Brain microvascular endothelial cell (primary cell): ENCODE data around the gene SLF2.
"Not testable (repeated sequence)": the region's sequence is repeated elsewhere in the genome, so short reads cannot be mapped to it uniquely, and the experiment has no call there.

ENCODE experiments used
- DNase-seq: peaks from one replicate; pipeline ENCODE4 v3.0.0-alpha.2; 2020
- H3K27ac ChIP-seq: fragments of 250-450 bp; sonication (Bioruptor Pico); 2 replicates; pipeline ENCODE4 v1.5.1; 2020; ENCODE audit warnings: mild to moderate bottlenecking, moderate library complexity
- H3K27me3 ChIP-seq: fragments of 250-450 bp; sonication (Bioruptor Pico); replicated peaks from 2 replicates; pipeline ENCODE4 v1.5.1; 2020; ENCODE audit warnings: mild to moderate bottlenecking
- H3K36me3 ChIP-seq: fragments of 250-450 bp; sonication (Bioruptor Pico); replicated peaks from 2 replicates; pipeline ENCODE4 v1.5.1; 2020; ENCODE audit warnings: mild to moderate bottlenecking
- H3K4me3 ChIP-seq: 2 replicates; pipeline ENCODE4 v1.5.1; 2011; ENCODE audit warnings: low read depth, mild to moderate bottlenecking, control low read depth, low read length, moderate library complexity
- in situ Hi-C: cut with HindIII; loops from 2 replicates; pipeline ENCODE4 v1.10.0; 2017; ENCODE audit warnings: low sequenced_read_pairs, low pct_ligation_motif_present
- TF ChIP-seq, protein P1 (sequence below): IDR thresholded peaks from 2 replicates; pipeline ENCODE4 v1.5.1; 2011; ENCODE audit warnings: low read depth, mild to moderate bottlenecking, moderate library complexity, low read length, control low read depth, inconsistent platforms; ENCODE audit errors: missing control alignments

Gene SLF2

DNA sequence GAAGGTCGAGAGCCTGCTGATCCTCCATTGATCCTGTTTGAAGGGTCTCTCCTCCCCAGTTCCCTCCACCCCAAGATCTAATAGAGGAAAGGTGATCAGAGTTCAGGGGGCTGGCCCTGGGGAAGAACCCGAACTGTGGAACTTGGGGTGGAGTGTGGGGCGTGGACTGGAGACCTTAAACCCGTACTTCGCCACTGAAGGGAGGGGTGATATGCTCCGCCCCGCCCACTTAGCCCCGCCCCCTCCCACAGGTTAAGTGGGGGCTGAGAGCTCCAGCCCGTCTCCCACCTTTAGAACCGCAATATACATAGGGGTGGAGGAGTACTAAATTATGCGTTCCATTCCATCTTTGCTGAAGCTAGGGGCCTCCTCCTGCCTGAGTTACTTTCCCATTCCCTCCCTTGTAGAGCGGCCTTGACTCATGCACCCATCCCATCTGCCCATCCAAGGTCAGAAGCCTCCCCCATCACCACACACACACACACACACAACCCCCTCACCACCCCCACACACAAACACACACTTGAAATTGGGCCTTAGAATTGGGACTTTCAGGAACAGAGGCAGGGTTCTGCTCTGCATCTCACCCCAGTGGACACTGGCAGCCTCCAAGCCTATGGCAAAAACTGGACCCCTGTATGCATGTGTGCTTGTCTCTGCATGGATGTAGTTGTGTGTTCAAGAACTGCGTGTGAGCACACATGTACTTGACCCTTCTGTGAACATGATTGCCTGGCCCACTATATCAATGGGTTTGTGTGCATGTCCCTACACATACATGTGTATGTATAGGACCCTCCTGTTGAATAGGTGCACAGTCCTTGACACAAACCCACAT lies 57.5 kb downstream of the SLF2 start:
- DNase-seq: no peak

DNA sequence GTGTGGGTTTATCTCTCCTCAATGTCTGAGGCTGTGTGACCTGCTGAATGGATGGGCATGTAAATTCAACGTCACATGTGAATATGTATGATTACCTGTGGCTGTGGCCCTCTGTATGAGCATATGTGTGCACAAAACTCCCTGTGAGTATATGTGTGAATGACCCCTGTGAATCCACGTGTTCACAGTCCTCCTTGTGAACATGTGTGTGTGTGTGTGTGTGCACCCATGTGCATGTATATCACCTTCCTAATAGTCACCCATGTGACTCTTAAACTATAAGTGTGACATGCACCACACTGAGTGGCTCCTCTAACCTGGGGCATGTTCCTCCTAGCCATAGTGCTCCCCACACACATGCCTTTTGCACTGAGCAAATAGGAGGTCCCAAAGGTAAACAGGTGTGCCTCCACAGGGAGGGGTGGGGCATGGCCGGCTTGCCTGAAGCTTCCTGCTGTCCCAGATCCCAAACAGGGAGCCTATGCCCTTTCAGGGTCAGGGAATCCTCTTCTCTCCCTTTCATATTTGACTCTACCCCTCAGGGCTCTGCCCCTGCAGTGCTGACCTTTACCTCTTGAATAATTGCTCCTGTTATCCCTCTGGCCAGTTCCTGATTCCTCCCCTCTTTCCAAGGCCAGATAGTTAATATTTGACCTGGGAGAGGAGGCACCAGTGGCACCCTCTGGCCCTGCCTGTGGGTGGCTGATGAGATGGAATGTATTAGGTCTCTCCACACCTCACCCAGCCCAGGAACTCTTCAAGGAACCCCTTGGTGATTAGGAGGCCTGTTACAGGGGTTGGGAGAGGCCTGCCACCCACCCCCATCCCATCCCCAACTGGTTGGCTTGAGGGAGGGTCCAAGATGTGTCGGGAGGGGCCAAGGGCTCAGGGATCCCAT lies 58.4 kb downstream of the SLF2 start:
- TF ChIP-seq, protein P1, sequence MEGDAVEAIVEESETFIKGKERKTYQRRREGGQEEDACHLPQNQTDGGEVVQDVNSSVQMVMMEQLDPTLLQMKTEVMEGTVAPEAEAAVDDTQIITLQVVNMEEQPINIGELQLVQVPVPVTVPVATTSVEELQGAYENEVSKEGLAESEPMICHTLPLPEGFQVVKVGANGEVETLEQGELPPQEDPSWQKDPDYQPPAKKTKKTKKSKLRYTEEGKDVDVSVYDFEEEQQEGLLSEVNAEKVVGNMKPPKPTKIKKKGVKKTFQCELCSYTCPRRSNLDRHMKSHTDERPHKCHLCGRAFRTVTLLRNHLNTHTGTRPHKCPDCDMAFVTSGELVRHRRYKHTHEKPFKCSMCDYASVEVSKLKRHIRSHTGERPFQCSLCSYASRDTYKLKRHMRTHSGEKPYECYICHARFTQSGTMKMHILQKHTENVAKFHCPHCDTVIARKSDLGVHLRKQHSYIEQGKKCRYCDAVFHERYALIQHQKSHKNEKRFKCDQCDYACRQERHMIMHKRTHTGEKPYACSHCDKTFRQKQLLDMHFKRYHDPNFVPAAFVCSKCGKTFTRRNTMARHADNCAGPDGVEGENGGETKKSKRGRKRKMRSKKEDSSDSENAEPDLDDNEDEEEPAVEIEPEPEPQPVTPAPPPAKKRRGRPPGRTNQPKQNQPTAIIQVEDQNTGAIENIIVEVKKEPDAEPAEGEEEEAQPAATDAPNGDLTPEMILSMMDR: no peak
- no peak overlapping the region for H3K4me3 ChIP-seq
- H3K36me3 ChIP-seq: peaks cover 3% of the 10 kb centered on the region
- H3K27me3 ChIP-seq: no peaks in the 10 kb centered on the region
- no peak for DNase-seq
- in situ Hi-C loops: no loop called here
- H3K27ac ChIP-seq: no peak overlapping the region

More for the DNA sequence above, 57.5 kb downstream of the SLF2 start:
- H3K27me3 ChIP-seq: no peaks in the 10 kb centered on the region
- H3K36me3 ChIP-seq: peaks cover 8% of the 10 kb centered on the region
- H3K27ac ChIP-seq: no peak overlapping the region
- TF ChIP-seq, protein P1: no peak
- in situ Hi-C loops: no loop called here
- peak overlapping the region; percentile 62 for H3K4me3 ChIP-seq

GRCh38 chr10:100972115-100972903 lies 59.5 kb downstream of the SLF2 start:
- DNase-seq: no peak
- no peak overlapping the region for H3K27ac ChIP-seq
- TF ChIP-seq, protein P1: no peak
- no peaks in the 10 kb centered on the region for H3K36me3 ChIP-seq
- in situ Hi-C loops: no loop called here
- H3K27me3 ChIP-seq: no peaks in the 10 kb centered on the region
- no peak overlapping the region for H3K4me3 ChIP-seq

DNA sequence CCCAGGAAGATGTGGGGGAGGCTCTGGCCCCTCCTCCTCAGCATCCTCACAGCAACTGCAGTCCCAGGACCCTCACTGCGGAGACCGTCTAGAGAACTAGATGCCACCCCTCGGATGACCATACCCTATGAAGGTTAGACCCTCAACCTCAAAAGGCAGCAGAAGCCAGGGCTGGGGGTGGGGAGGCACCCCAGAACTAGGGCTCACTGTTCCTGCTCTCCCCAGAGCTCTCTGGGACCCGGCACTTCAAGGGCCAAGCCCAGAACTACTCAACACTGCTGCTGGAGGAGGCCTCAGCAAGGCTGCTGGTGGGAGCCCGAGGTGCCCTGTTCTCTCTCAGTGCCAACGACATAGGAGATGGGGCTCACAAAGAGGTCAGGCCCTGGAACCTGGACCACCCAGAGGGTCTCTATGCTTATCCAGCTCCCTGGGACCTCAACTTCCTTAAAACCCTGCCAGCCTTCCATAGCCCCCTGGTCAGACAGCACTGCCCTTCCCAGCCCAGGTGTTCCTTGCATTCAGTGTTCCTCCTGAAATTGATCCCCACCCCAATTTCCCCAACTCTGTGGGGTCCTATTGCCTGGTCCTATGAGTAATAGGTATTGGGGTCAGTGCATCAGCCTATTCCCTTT lies 60.3 kb downstream of the SLF2 start:
- Histone ChIP-seq H3K4me3 (no peak overlapping the region), H3K27ac (no peak overlapping the region), H3K36me3 (no peaks in the 10 kb centered on the region), H3K27me3 (no peaks in the 10 kb centered on the region)
- in situ Hi-C loops: no loop called here
- TF ChIP-seq, protein P1: no peak
- DNase-seq: no peak

DNA sequence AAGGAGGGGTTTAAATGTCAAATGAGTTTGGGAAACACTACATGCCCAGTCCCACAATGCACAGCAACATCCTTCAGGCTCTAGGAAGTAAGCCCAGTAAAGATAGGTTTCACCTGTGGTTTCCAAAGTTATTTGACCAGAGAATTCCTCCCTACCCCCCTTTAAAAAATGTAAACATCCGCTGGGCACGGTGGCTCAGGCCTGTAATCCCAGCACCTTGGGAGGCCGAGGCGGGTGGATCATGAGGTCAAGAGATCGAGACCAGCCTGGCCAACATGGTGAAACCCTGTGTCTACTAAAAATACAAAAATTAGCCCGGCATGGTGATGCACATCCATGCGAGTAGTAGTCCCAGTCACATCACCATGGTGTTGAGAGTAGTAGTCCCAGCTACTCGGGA lies 62.6 kb downstream of the SLF2 start:
- in situ Hi-C loops, DNase-seq, H3K36me3 ChIP-seq, H3K27me3 ChIP-seq, H3K4me3 ChIP-seq, H3K27ac ChIP-seq: not testable (repeated sequence)
